GM18498 (cell line): ENCODE data around the gene TEAD1.

Source experiments
- ATAC-seq: cut with Tn5 transposase; IDR thresholded peaks from one replicate; pipeline ENCODE4 v1.9.1; 2021; ENCODE audit warnings: mild to moderate bottlenecking, moderate library complexity; ENCODE audit not compliant: unreplicated experiment

Gene TEAD1

DNA sequence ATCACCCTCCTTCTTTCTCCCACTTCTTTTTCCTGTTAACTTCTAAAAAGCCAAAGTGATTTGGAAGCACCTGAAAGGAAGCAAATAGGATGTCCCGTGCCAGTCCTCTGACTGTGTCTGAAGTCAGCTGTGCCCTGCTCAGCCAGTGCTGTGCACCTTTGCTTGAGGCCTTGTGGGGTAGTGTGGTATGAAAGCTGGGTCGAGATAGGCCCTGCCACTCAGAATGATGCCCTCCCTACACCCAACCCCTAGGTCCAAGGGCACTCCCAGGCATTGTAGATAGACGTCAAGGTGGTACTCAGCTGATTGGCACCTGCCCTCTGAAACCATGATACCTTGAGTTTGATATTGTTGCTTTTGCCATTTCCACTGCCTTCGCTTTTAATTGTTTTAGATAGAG is 251.3 kb downstream of the TEAD1 start:
- no peak for ATAC-seq

DNA sequence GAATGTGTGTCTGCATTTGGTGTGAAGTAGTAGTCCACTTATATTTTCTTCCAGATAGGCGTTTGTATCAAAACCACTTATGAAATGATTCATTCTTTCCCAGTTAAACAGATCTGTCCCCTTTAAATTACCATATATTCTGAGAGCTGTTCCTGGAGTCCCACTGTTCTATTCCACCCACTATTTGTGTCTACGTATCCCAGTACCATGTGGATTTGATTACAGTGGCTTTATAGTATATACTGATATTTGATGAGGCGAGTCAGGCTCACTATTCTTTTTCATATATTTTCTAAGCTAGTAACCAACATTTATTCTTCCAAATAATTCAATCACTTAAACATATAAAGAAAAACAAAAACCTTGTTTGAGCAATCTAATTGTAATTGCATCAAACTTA is 253.0 kb downstream of the TEAD1 start:
- no peak for ATAC-seq

- no peak for ATAC-seq
Observed at GRCh38 chr11:12927886-12928285, 253.7 kb downstream of the TEAD1 start.

- ATAC-seq: no peak
Observed at GRCh38 chr11:12930850-12931249, 256.6 kb downstream of the TEAD1 start.

DNA sequence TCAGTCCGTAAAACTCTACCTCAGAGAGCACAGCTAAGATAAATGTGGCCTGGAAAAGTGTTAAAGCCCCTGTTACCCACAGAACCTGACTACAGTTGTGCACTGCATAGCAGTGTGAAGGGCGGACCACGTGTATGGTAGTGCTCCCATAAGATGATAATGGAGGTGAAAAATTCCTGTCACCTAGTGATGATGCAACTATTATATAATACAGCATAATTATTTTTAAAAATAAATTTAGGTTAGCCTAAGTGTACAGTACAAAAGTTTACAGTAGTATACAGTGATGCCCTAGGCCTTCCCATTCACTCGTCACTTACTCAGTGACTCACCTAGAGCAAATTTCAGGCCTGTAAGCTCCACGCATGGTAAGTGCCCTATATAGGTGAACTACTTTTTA is 258.3 kb downstream of the TEAD1 start:
- ATAC-seq: no peak

DNA sequence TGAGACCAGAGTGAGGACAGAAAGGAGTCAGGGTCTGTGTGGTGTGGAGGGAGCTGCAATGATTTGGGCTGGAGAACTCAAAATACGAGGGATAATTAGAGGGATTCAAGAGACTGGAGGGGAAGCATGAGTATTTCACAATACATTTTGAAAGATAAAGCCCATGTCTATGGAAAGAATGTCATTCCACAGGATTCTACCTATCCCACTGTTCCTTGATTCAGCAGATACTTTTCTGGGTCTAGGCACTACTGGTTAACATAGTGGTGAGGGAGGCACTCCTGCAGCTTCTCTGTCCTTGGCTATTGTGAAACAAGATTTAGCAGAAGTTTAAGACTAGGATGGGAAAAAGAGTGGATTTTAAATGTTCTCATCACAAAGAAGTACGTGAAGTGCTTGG is 262.0 kb downstream of the TEAD1 start:
- ATAC-seq: no peak

- ATAC-seq: no peak
Observed at GRCh38 chr11:12938590-12939247, 264.5 kb downstream of the TEAD1 start.

- ATAC-seq: no peak
Observed at GRCh38 chr11:12941671-12942070, 267.4 kb downstream of the TEAD1 start.

- ATAC-seq: no peak
Observed at GRCh38 chr11:12942157-12942556, 267.9 kb downstream of the TEAD1 start.

DNA sequence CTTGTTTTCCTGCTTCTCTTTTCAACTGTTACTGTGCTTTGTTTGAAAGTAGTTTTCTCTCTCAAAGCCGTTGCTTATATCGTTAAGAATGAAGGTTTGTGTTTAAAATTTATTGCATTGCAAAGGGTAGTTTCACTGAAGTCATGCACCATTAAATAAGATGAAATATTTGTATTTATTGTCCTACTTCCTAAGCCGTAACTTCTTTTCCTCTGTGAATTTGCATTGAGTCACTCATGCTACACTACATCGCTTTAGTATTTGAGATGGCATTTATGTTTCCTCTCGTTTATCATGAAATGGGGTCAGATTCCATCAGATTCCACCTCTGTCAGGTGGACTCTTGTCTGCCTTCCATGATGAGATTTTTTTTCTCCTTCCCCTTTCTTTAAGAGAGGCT is 269.1 kb downstream of the TEAD1 start:
- ATAC-seq: no peak

DNA sequence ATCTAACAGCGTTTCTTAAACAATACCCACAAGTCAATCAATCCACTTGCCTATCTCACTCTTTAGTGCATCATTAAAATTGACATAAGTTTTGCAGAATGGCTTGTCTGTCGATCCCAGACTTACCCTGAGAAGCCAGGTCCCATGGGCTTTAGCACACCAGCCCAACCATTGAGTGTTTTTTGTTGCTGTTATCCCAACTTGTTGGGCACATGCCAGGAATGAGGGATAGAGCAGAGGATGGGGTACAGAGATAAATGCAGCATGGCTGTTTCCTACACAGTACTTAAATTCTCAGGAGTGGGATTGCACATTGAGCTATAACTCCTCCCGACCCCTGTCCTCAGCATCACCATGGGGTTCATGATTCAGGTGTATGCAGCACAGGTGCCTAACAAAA is 270.7 kb downstream of the TEAD1 start:
- no peak for ATAC-seq

DNA sequence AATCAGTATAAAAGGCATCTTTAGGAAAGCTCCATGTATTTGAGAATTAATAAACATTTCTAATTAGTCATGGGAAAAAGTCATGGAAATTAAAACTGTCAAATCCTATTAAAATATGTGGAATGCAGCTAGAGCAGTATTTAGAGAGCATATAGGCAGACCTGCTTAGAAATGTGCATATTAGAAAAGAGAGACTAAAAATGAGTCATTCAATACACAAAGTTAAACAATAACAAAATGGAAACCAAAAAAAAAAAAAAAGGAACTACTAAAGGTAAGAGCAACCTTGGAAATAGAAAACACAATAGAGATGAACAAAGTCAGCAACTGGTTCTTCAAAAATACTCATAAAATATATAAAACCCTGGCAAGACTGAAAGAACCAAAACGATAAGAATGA is 275.2 kb downstream of the TEAD1 start:
- ATAC-seq: no peak

DNA sequence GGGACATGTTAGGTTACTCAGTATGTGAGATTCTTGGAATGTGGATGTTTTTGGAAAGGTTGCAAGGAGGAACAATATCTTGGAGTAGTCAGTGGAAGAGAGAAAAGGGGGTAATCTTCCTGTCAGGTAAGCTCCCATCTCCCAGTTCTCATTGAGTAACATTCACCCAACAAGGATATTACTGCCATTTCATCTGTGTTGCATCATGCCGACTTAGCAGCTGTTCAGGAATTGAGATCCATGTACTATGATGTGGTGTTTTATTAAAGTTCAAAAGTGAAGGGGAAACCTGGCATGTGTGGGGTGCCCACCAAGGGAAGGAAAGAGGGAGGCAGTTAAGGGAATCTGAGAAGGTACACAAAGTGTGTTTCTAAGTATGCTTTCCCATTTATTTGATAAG is 276.4 kb downstream of the TEAD1 start:
- no peak for ATAC-seq

GRCh38 chr11:12951376-12951775 is 277.2 kb downstream of the TEAD1 start:
- ATAC-seq: no peak

- no peak for ATAC-seq
Observed at GRCh38 chr11:12952094-12952493, 277.9 kb downstream of the TEAD1 start.

GRCh38 chr11:12958986-12959385 is 284.8 kb downstream of the TEAD1 start:
- ATAC-seq: no peak

- ATAC-seq: no peak
Observed at GRCh38 chr11:12961615-12962014, 287.4 kb downstream of the TEAD1 start.

GRCh38 chr11:12962306-12962705 is 288.1 kb downstream of the TEAD1 start:
- ATAC-seq: no peak

DNA sequence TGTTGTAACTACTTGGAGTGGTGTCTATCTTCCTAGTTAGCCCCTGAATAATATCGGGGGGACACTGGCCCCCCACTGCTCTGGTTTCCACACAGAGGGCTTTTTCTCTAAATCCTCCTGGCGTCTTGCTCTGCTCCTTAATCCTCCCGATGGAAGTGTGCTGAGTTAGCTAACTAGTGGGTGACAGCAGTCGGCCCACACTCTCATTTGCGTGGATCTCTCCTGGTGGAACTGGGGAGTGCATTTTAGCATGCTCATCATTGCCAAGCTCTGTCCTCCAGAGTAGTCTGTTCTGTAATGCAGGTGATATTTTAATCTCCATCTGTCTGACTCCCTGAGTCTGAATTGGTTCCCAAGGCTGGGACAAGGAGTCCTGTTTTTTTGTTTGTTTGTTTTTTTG is 288.8 kb downstream of the TEAD1 start:
- ATAC-seq: no peak

- peak; percentile 79 for ATAC-seq
Observed at GRCh38 chr11:12963792-12964536, 289.7 kb downstream of the TEAD1 start.

- ATAC-seq: no peak
Observed at GRCh38 chr11:12964650-12965049, 290.4 kb downstream of the TEAD1 start.

DNA sequence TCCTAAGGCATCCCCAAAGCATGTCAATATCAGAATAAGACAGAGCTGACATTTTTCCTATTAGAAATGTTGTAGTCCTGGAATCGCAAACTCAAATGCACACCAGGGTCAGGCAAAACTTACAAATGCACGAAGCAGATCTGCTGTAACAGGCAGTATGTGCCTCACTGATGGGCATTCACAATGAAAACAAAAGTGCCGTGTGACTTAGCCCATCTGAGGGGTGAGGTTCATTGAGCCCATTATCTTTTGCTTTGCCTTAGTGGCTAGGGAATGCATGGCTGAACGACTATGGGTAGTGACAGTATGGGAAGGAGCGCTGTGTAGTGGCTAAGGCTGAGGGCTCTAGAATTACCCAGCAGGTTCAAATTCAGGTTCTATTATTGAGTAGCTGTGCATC is 291.8 kb downstream of the TEAD1 start:
- no peak for ATAC-seq

GRCh38 chr11:12968101-12968500 is 293.9 kb downstream of the TEAD1 start:
- no peak for ATAC-seq
